Measurements from ENCODE around the gene MPRIP.

MPRIP gene

GRCh38 chr17:17201907-17202306 is 159.7 kb downstream of the MPRIP start:
- TF ChIP-seq CTCF (conservative IDR thresholded peaks at IDR 0.05), result no peak
- no peak for TF ChIP-seq ZFX (IDR thresholded peaks at IDR 0.05)
- H3K27ac ChIP-seq, result no peak overlapping the region

- TF ChIP-seq ZFX (IDR thresholded peaks at IDR 0.05), result no peak
- TF ChIP-seq CTCF (conservative IDR thresholded peaks at IDR 0.05), result no peak
- H3K27ac ChIP-seq, result no peak overlapping the region
Observed at GRCh38 chr17:17203173-17203730, 161.0 kb downstream of the MPRIP start.

GRCh38 chr17:17204041-17204591 is 161.9 kb downstream of the MPRIP start:
- TF ChIP-seq CTCF (conservative IDR thresholded peaks at IDR 0.05) (no peak), ZFX (IDR thresholded peaks at IDR 0.05) (no peak)
- no peak overlapping the region for H3K27ac ChIP-seq

GRCh38 chr17:17204635-17205231 is 162.5 kb downstream of the MPRIP start:
- no peak overlapping the region for H3K27ac ChIP-seq
- TF ChIP-seq ZFX (IDR thresholded peaks at IDR 0.05), result no peak
- TF ChIP-seq CTCF (conservative IDR thresholded peaks at IDR 0.05), result no peak

- TF ChIP-seq CTCF (conservative IDR thresholded peaks at IDR 0.05), result no peak
- no peak for TF ChIP-seq ZFX (IDR thresholded peaks at IDR 0.05)
- no peak overlapping the region for H3K27ac ChIP-seq
Observed at GRCh38 chr17:17205368-17206123, 163.3 kb downstream of the MPRIP start.

GRCh38 chr17:17206124-17206912 is 164.1 kb downstream of the MPRIP start, which contains the start of gene PLD6:
PLD6 (minus strand) TSS chr17:17206333; CDS start chr17:17206286, 47 bp downstream.
- no peak for TF ChIP-seq CTCF (conservative IDR thresholded peaks at IDR 0.05)
- TF ChIP-seq ZFX (IDR thresholded peaks at IDR 0.05), result no peak
- no peak within 1 kb of the TSS for H3K27ac ChIP-seq
